Activated CD4-positive, alpha-beta memory T cell treated with anti-CD3 and anti-CD28 coated beads, Interleukin-2, amount 10 ng/mL, durations not matched to agents 7 days and 5 days (primary cell): ENCODE results near the gene PHLDB2. TPM values are rescaled to one million over a fixed set of nuclear protein-coding genes. Genes with fewer than 3 reads are reported as not detected.
A peak's percentile ranks its signal among the peaks of the same experiment; 100 is the strongest.
"Not testable (repeated sequence)": the region's sequence is repeated elsewhere in the genome, so short reads cannot be mapped to it uniquely, and the experiment has no call there.

ENCODE experiments used
- CTCF ChIA-PET: fragments of 350-600 bp; sonication (Branson Sonifier 250); formaldehyde crosslinking; loops from one replicate; lab custom pipeline; 2021; ENCODE audit warnings: antibody characterized with exemption, inconsistent platforms; lab: Charles Lee
- POLR2A ChIA-PET: fragments of 350-600 bp; sonication (Branson Sonifier 250); formaldehyde crosslinking; loops from one replicate; lab custom pipeline; 2021; ENCODE audit warnings: antibody characterized with exemption; lab: Charles Lee
- DNase-seq: peaks from one replicate; pipeline ENCODE4 v3.0.0-alpha.2; 2020
- H3K27ac Mint-ChIP-seq: one replicate; pipeline ENCODE4 v1.8.0; 2021; ENCODE audit warnings: mild to moderate bottlenecking, mixed read lengths
- H3K27me3 Mint-ChIP-seq: one replicate; pipeline ENCODE4 v1.8.0; 2021; ENCODE audit warnings: mixed read lengths
- H3K36me3 Mint-ChIP-seq: one replicate; pipeline ENCODE4 v1.8.0; 2021; ENCODE audit warnings: low read depth, mixed read lengths
- H3K4me1 Mint-ChIP-seq: one replicate; pipeline ENCODE4 v1.8.0; 2021; ENCODE audit warnings: mixed read lengths
- H3K4me3 Mint-ChIP-seq: one replicate; pipeline ENCODE4 v1.8.0; 2021; ENCODE audit warnings: mild to moderate bottlenecking, mixed read lengths
- H3K9me3 Mint-ChIP-seq: one replicate; pipeline ENCODE4 v1.8.0; 2021; ENCODE audit warnings: mixed read lengths
- total RNA-seq, 2 experiments: library from RNA; stranded (reverse); gene quantifications; one replicate each; pipeline ENCODE4 v1.2.3, GENCODE V29; 2021

PHLDB2 gene
- total RNA-seq: 1 to 10 TPM; 4.6 to 6.3 TPM

DNA sequence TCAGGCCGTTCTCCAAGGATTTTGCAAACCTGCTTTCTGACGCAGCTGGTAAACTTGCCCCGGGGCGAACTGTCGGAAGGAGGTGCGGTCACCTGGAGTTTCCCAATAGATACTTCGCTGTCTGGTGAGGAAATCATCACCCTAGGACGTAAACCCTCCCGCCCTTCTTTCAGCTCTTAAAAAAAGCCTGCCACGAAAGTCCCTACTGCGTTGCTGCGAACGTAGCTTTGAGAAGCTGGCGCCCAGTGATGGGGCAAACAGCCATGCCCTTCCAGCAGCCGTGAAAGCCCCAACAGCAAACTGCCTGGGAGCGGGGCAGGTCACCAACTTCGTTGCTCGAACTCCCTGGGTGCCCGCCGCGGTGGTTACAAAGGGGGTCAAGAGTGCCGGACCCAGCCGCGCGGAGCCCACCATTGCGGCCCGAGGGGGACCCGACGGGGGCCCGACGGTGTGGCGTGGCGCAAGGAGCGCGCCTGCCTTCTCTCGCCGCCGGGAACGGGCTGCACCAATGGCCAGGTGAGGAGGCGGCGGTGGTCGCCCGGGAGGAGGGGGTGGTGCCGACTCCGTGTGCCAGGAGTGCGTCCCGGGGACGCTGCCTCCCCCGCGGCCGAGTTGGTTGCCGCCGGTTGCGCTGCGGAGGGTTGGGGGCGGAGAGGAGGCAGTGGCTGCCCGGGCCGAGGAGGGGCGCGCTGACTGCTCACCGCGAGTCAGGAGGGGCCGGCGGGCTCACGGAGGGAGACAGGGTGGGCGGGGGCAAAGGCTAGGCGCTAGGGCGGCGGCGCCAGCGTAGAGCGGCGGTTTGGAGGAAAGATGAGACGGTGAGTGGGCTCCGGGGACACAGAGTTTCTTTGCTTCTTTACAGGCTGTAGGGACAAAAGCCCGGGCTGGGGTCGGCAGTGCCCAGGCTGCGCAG is at the start of gene PHLDB2:
TSS of gene PHLDB2 (plus strand) at position 205 of the 913 bp plus-strand sequence. CDS start 24,813 bp downstream, outside the sequence.
- Mint-ChIP-seq H3K27ac (peak within 1 kb of the TSS; percentile 61), H3K4me3 (peak within 1 kb of the TSS; percentile 87), H3K36me3 (no peaks in the 10 kb centered on the region), H3K27me3 (peaks cover 38% of the 10 kb centered on the region), H3K4me1 (peaks cover 18% of the 10 kb centered on the region), H3K9me3 (no peaks in the 10 kb centered on the region)
- POLR2A ChIA-PET: interaction anchor here (0.6 to 1.7 kb wide), 13 partner anchors 9 to 318 kb away, joined by 3 to 20 read pairs (median 3); partner anchors contain the start of genes ABHD10 and CD96
- peak; percentile 57 for DNase-seq
- CTCF ChIA-PET: interaction anchor here (0.7 to 2.6 kb wide), 18 partner anchors 9 to 194 kb away, joined by 3 to 48 read pairs (median 4); partner anchors contain the start of gene ABHD10

DNA sequence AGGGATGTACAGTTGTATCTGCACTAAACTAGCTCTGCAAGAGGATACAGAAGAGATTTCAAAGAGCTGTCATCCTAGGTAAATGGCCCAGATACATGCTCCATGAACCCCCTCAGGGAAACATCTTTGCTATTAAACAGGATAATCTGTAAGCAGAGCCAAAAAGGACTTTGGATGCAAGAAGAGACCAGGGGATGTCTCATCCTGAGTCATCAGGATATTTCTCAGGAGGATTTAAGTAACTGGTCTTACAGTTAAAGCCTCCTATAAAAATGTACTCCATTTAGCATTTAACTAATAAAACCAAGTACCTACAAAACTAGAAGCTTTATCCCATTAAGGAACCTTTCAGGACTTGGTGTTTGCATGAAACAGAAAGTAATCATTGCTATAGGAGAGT is 48.2 kb upstream of the PHLDB2 start:
- no peak for DNase-seq
- H3K27me3 Mint-ChIP-seq: no peaks in the 10 kb centered on the region
- CTCF ChIA-PET: no interaction called here
- POLR2A ChIA-PET: no interaction called here
- no peak overlapping the region for H3K4me3 Mint-ChIP-seq
- no peaks in the 10 kb centered on the region for H3K4me1 Mint-ChIP-seq
- no peaks in the 10 kb centered on the region for H3K36me3 Mint-ChIP-seq
- H3K9me3 Mint-ChIP-seq: peaks cover 7% of the 10 kb centered on the region
- H3K27ac Mint-ChIP-seq: no peak overlapping the region

DNA sequence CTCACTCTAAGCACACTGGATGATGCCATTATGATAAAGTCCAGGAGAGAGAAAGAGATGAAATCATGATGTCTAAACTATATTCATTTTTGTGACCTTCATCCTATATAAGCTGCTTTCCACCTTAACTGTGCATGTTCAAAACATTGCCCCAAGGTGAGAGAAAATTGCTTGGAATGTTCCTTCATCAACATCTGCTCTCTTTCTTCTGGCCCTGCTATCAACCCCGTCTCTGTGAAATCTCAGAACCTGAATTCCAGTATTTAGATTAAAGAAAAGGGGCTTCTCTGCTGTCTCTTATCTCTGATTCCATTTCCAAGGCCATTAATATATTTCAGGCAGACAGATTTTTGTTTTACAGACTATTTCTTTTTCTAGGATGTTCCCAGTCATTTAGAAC is 47.3 kb upstream of the PHLDB2 start:
- Mint-ChIP-seq H3K27ac (no peak overlapping the region), H3K36me3 (no peaks in the 10 kb centered on the region), H3K9me3 (peaks cover 8% of the 10 kb centered on the region), H3K4me3 (no peak overlapping the region), H3K27me3 (no peaks in the 10 kb centered on the region), H3K4me1 (no peaks in the 10 kb centered on the region)
- CTCF ChIA-PET: no interaction called here
- no peak for DNase-seq
- POLR2A ChIA-PET: no interaction called here

DNA sequence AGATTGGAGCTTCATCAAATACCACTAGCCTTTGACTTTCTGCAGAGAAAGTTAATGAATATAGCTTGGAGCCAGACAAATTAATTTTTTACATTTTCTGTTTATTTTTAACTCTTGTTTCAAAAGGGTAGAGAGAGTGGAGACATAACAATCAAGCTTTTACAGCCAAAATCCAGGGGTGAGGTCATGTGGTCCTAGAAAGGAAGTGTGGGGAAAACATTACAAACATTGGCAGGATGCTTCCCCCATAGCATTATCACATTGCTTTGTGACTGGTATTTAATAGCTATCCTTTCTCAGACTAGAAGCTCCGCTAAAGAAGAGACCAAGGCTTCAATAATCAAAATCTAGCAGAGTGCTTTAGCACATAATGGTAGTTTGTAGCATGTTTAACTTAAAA is 46.4 kb upstream of the PHLDB2 start:
- Mint-ChIP-seq H3K4me1 (no peaks in the 10 kb centered on the region), H3K27me3 (no peaks in the 10 kb centered on the region), H3K27ac (no peak overlapping the region), H3K9me3 (peaks cover 11% of the 10 kb centered on the region), H3K36me3 (no peaks in the 10 kb centered on the region), H3K4me3 (no peak overlapping the region)
- ChIA-PET POLR2A (no interaction called here), CTCF (no interaction called here)
- DNase-seq: no peak

DNA sequence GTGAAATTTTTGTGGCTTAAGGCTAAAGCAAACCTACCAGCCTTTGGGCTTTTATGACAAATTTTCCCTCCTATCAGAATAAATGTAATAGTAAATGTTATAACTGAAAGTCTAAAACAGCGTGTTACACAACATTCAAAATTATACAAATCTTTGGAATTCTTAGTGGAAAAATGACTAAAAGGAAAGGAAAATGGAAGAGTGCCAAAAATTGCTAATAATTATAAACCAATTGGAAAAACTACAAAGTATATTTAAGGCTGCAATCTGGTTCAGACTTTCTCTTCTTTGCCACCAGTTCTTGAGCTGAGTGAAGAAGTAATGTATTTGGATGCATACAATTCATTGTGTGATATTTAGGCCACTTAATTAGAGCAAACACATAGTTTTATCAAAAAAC is 45.6 kb upstream of the PHLDB2 start:
- Mint-ChIP-seq H3K4me3 (no peak overlapping the region), H3K4me1 (no peaks in the 10 kb centered on the region), H3K9me3 (peaks cover 14% of the 10 kb centered on the region), H3K27me3 (no peaks in the 10 kb centered on the region), H3K27ac (no peak overlapping the region), H3K36me3 (no peaks in the 10 kb centered on the region)
- POLR2A ChIA-PET: no interaction called here
- DNase-seq: no peak
- CTCF ChIA-PET: no interaction called here

- Mint-ChIP-seq H3K4me3 (no peak overlapping the region), H3K27me3 (no peaks in the 10 kb centered on the region), H3K36me3 (no peaks in the 10 kb centered on the region), H3K9me3 (peaks cover 14% of the 10 kb centered on the region), H3K4me1 (no peaks in the 10 kb centered on the region), H3K27ac (no peak overlapping the region)
- ChIA-PET CTCF (no interaction called here), POLR2A (no interaction called here)
- no peak for DNase-seq
These were observed 45.1 kb upstream of the PHLDB2 start for GRCh38 chr3:111813979-111814378.

DNA sequence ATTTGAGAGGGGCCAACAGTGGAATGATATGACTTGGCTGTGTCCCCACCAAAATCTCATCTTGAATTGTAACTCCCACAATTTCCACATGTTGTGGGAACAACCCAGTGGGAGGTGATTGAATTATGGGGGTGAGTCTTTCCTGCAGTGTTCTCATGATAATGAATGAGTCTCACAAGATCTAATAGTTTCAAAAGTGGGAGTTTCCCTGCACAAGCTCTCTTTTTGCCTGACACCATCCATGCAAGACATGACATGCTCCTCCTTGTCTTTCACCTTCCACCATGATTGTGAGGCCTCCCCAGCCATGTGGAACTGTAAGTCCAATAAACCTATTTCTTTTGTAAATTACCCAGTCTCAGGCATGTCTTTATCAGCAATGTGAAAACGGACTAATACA is 42.3 kb upstream of the PHLDB2 start:
- H3K4me1 Mint-ChIP-seq, H3K4me3 Mint-ChIP-seq, POLR2A ChIA-PET, H3K36me3 Mint-ChIP-seq, H3K27ac Mint-ChIP-seq, H3K27me3 Mint-ChIP-seq, CTCF ChIA-PET, DNase-seq: not testable (repeated sequence)
- peaks cover 21% of the 10 kb centered on the region for H3K9me3 Mint-ChIP-seq

- no peak for DNase-seq
These were observed 39.1 kb upstream of the PHLDB2 start for GRCh38 chr3:111819927-111820326.

GRCh38 chr3:111820651-111821050 is 38.4 kb upstream of the PHLDB2 start:
- Mint-ChIP-seq H3K4me1 (no peaks in the 10 kb centered on the region), H3K27me3 (peaks cover 4% of the 10 kb centered on the region), H3K36me3 (no peaks in the 10 kb centered on the region), H3K4me3 (no peak overlapping the region), H3K27ac (no peak overlapping the region), H3K9me3 (peaks cover 13% of the 10 kb centered on the region)
- ChIA-PET POLR2A (interaction anchor here (0.8 kb wide), 1 partner anchor 121 kb away, joined by 3 read pairs; no protein-coding TSS in a partner anchor), CTCF (no interaction called here)
- no peak for DNase-seq

More at GRCh38 chr3:111819927-111820326, 39.1 kb upstream of the PHLDB2 start:
- Mint-ChIP-seq H3K9me3 (peaks cover 20% of the 10 kb centered on the region), H3K36me3 (no peaks in the 10 kb centered on the region), H3K4me1 (no peaks in the 10 kb centered on the region), H3K27me3 (peaks cover 4% of the 10 kb centered on the region), H3K4me3 (no peak overlapping the region), H3K27ac (no peak overlapping the region)
- ChIA-PET CTCF (no interaction called here), POLR2A (no interaction called here)

- Mint-ChIP-seq H3K36me3 (no peaks in the 10 kb centered on the region), H3K27ac (no peak overlapping the region), H3K4me3 (no peak overlapping the region), H3K4me1 (peaks cover 6% of the 10 kb centered on the region), H3K9me3 (peaks cover 12% of the 10 kb centered on the region), H3K27me3 (peaks cover 4% of the 10 kb centered on the region)
- no peak for DNase-seq
- ChIA-PET CTCF (no interaction called here), POLR2A (no interaction called here)
These were observed 37.2 kb upstream of the PHLDB2 start for GRCh38 chr3:111821891-111822290.

DNA sequence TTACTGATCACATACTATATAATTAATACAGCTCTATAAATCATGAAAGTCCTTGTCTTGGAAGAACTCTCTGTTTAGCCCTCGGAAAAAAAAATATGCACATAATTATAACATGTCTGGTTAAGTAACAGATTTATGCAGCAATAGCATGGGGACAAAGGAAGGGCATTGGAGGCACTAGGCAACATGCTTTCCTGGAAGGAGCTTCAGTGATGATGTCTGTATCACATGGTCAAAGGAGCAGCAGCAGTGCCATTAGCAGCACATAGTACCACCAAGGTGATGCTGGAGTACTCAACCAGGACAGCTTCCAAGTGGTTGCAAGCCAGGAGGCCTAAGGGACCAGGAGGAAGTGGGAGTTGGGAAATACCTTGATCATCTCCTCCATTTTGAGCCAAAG is 36.3 kb upstream of the PHLDB2 start:
- CTCF ChIA-PET: no interaction called here
- Mint-ChIP-seq H3K27ac (no peak overlapping the region), H3K27me3 (peaks cover 4% of the 10 kb centered on the region), H3K4me3 (no peak overlapping the region), H3K9me3 (peaks cover 10% of the 10 kb centered on the region), H3K4me1 (peaks cover 8% of the 10 kb centered on the region), H3K36me3 (no peaks in the 10 kb centered on the region)
- no peak for DNase-seq
- POLR2A ChIA-PET: no interaction called here

- CTCF ChIA-PET: no interaction called here
- Mint-ChIP-seq H3K27ac (no peak overlapping the region), H3K36me3 (no peaks in the 10 kb centered on the region), H3K4me1 (peaks cover 8% of the 10 kb centered on the region), H3K9me3 (peaks cover 7% of the 10 kb centered on the region), H3K4me3 (no peak overlapping the region), H3K27me3 (peaks cover 4% of the 10 kb centered on the region)
- POLR2A ChIA-PET: no interaction called here
- DNase-seq: no peak
These were observed 35.7 kb upstream of the PHLDB2 start for GRCh38 chr3:111823341-111823855.

DNA sequence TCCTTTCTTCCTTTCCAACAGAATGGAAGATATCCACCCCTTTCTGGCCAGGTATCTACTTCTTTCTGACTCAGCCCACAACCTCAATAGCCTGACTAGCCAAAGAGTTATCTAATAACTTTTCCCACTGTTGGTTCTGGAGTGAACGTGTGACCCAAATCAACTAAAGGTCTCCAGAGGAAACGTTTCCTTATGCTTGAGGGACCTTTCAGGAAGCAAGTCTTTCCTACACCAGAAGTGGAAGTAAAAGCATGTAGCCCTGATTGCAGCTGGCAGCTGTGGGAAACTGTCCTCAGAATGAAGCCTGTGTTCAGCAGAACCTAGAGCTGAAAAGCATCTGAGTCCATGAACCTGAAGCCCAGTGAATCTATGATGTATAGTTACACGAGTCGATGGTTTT is 34.7 kb upstream of the PHLDB2 start:
- H3K27me3 Mint-ChIP-seq: peaks cover 4% of the 10 kb centered on the region
- H3K4me3 Mint-ChIP-seq: no peak overlapping the region
- peaks cover 7% of the 10 kb centered on the region for H3K9me3 Mint-ChIP-seq
- POLR2A ChIA-PET: no interaction called here
- peaks cover 8% of the 10 kb centered on the region for H3K4me1 Mint-ChIP-seq
- DNase-seq: no peak
- CTCF ChIA-PET: no interaction called here
- H3K27ac Mint-ChIP-seq: no peak overlapping the region
- H3K36me3 Mint-ChIP-seq: no peaks in the 10 kb centered on the region
